Stimulated activated CD4-positive, alpha-beta T cell treated with anti-CD3 and anti-CD28 coated beads, Interleukin-15, amount 100 ng/mL, for 24 hours (primary cell): ENCODE data around the gene SRSF6.
"Not testable (repeated sequence)": the region's sequence is repeated elsewhere in the genome, so short reads cannot be mapped to it uniquely, and the experiment has no call there.

ENCODE experiments used
- DNase-seq: peaks from one replicate; pipeline ENCODE4 v3.0.0-alpha.2; 2020

SRSF6 gene

GRCh38 chr20:43490038-43490437, 32.3 kb downstream of the SRSF6 start:
- DNase-seq = no peak

GRCh38 chr20:43492101-43492500, 34.4 kb downstream of the SRSF6 start:
- no peak for DNase-seq

- DNase-seq = no peak
Observed at GRCh38 chr20:43495388-43495787, 37.7 kb downstream of the SRSF6 start.

GRCh38 chr20:43502021-43502420, 44.3 kb downstream of the SRSF6 start:
- DNase-seq = not testable (repeated sequence)

- DNase-seq = no peak
Observed at GRCh38 chr20:43506238-43506637, 48.5 kb downstream of the SRSF6 start.

GRCh38 chr20:43507150-43508080, 49.7 kb downstream of the SRSF6 start, which contains the start of gene L3MBTL1:
Gene L3MBTL1, plus strand, starts transcription at chr20:43507697. Its CDS starts 5,807 bp downstream, at chr20:43513504.
- DNase-seq = peak; percentile 44

- peak; percentile 25 for DNase-seq
Observed at GRCh38 chr20:43508106-43508505, 50.4 kb downstream of the SRSF6 start.

GRCh38 chr20:43508604-43509040, 50.9 kb downstream of the SRSF6 start:
- no peak for DNase-seq

- DNase-seq = no peak
Observed at GRCh38 chr20:43511879-43512278, 54.2 kb downstream of the SRSF6 start.

- no peak for DNase-seq
Observed at GRCh38 chr20:43513372-43513930, 55.8 kb downstream of the SRSF6 start.
